Liver (tissue), 9 donors: ENCODE measurements around the gene MAN2A1. TPM values are rescaled to one million over a fixed set of nuclear protein-coding genes. Genes with fewer than 3 reads are reported as not detected.

Experiments
- DNase-seq: peaks from one replicate; pipeline ENCODE4 v3.0.0-alpha.2; 2017; ENCODE audit warnings: low spot score
- H3K27ac ChIP-seq, 2 donors: one replicate each; pipeline ENCODE4 v1.7.0; 2013; ENCODE audit warnings: inconsistent platforms in 2 of 2, low read length in 2 of 2, control low read depth in 1 of 2, low read depth in 1 of 2, mild to moderate bottlenecking in 1 of 2
- H3K27me3 ChIP-seq, 4 donors: one replicate each; pipeline versions ENCODE4 v1.6.1 to v1.7.0; 2013; ENCODE audit warnings: low read length in 3 of 4, inconsistent platforms in 1 of 4, mild to moderate bottlenecking in 1 of 4, moderate library complexity in 1 of 4; ENCODE audit not compliant: control insufficient read depth in 4 of 4, insufficient read depth in 4 of 4
- H3K36me3 ChIP-seq, 4 donors: one replicate each; pipeline versions ENCODE4 v1.6.1 to v1.7.0; 2013; ENCODE audit warnings: low read length in 3 of 4, mild to moderate bottlenecking in 3 of 4, low read depth in 1 of 4, moderate library complexity in 1 of 4; ENCODE audit not compliant: control insufficient read depth in 4 of 4, insufficient read depth in 3 of 4
- H3K4me1 ChIP-seq, 4 donors: one replicate each; pipeline versions ENCODE4 v1.6.1 to v1.7.0; 2013; ENCODE audit warnings: low read length in 3 of 4, mild to moderate bottlenecking in 3 of 4, moderate library complexity in 1 of 4; ENCODE audit not compliant: control insufficient read depth in 4 of 4, insufficient read depth in 4 of 4
- H3K4me3 ChIP-seq, 3 donors: one replicate each; pipeline versions ENCODE4 v1.6.1 to v1.7.0; 2013; ENCODE audit warnings: low read length in 3 of 3, control low read depth in 1 of 3, low read depth in 1 of 3, mild to moderate bottlenecking in 1 of 3
- H3K9ac ChIP-seq, 2 donors: one replicate each; pipeline ENCODE4 v1.7.0; 2013; ENCODE audit warnings: low read length in 2 of 2, mild to moderate bottlenecking in 2 of 2, moderate library complexity in 2 of 2, control low read depth in 1 of 2, low read depth in 1 of 2
- H3K9me3 ChIP-seq, 4 donors: one replicate each; pipeline versions ENCODE4 v1.6.1 to v1.7.0; 2013; ENCODE audit warnings: low read length in 3 of 4; ENCODE audit not compliant: control insufficient read depth in 4 of 4
- ATF3 ChIP-seq: IDR thresholded peaks from 2 replicates; pipeline ENCODE4 v1.6.1; 2016; ENCODE audit warnings: antibody characterized with exemption
- EGR1 ChIP-seq, 2 donors: IDR thresholded peaks; 2 replicates each; pipeline ENCODE4 v1.6.1; 2016 to 2018; ENCODE audit warnings: antibody characterized with exemption in 2 of 2, low read depth in 2 of 2
- GABPA ChIP-seq, 2 donors: IDR thresholded peaks in 1 of 2; conservative IDR thresholded peaks in 1 of 2; 2 replicates each; pipeline ENCODE4 v1.6.1; 2016; ENCODE audit warnings: antibody characterized with exemption in 2 of 2, mild to moderate bottlenecking in 1 of 2, moderate library complexity in 1 of 2
- HNF4A ChIP-seq, 2 donors: conservative IDR thresholded peaks; 2 replicates each; pipeline ENCODE4 v1.6.1; 2016; ENCODE audit warnings: antibody characterized with exemption in 2 of 2, mild to moderate bottlenecking in 2 of 2
- HNF4G ChIP-seq: IDR thresholded peaks from 2 replicates; pipeline ENCODE4 v1.6.1; 2016; ENCODE audit warnings: antibody characterized with exemption
- JUND ChIP-seq, 2 donors: IDR thresholded peaks; 2 replicates each; pipeline ENCODE4 v1.6.1; 2016; ENCODE audit warnings: antibody characterized with exemption in 2 of 2
- NR2F2 ChIP-seq: IDR thresholded peaks from 2 replicates; pipeline ENCODE4 v1.6.1; 2016; ENCODE audit warnings: antibody characterized with exemption
- RAD21 ChIP-seq, 2 donors: IDR thresholded peaks; 2 replicates each; pipeline ENCODE4 v1.6.1; 2016; ENCODE audit warnings: antibody characterized with exemption in 2 of 2, mild to moderate bottlenecking in 2 of 2
- RXRA ChIP-seq, 2 donors: IDR thresholded peaks; 2 replicates each; pipeline ENCODE4 v1.6.1; 2017 to 2018; ENCODE audit warnings: antibody characterized with exemption in 2 of 2, mild to moderate bottlenecking in 1 of 2
- SP1 ChIP-seq: IDR thresholded peaks from 2 replicates; pipeline ENCODE4 v1.6.1; 2018; ENCODE audit warnings: antibody characterized with exemption, mild to moderate bottlenecking
- TAF1 ChIP-seq: conservative IDR thresholded peaks from 2 replicates; pipeline ENCODE4 v1.6.1; 2016; ENCODE audit warnings: antibody characterized with exemption, mild to moderate bottlenecking
- YY1 ChIP-seq: IDR thresholded peaks from 2 replicates; pipeline ENCODE4 v1.6.1; 2016; ENCODE audit warnings: antibody characterized with exemption, mild to moderate bottlenecking
- WGBS: extraction: QIAGEN DNeasy Blood & Tissue Kit; methylation state at CpG from one replicate; pipeline ENCODE4 v1.1.7; 2013; 5-methylcytosine and 5-hydroxymethylcytosine counted together
- polyA plus RNA-seq, 2 donors: library from polyadenylated mRNA; stranded (reverse) in 1 of 2; unstranded in 1 of 2; fragments of 200-250 nt in 1 of 2; fragments of >200 nt in 1 of 2; fragmentation: Nextera tagmentation in 1 of 2; extraction: Ambion mirVana in 1 of 2; gene quantifications; one replicate each; pipeline versions ENCODE4 v1.2.1 to v1.2.3, GENCODE V29; 2013 to 2015
- total RNA-seq, 2 donors: library from RNA; depleted of rRNA; stranded (reverse); fragments of >200 nt; gene quantifications; one replicate each; pipeline ENCODE4 v1.2.3, GENCODE V29; 2014
- TF ChIP-seq, protein P1 (sequence below): IDR thresholded peaks from 2 replicates; pipeline ENCODE4 v1.6.1; 2016; ENCODE audit warnings: antibody characterized with exemption, mild to moderate bottlenecking
- TF ChIP-seq, protein P2 (sequence below): fragments of 150-350 bp; IDR thresholded peaks from 2 replicates; pipeline ENCODE4 v1.5.1; 2017; ENCODE audit warnings: improper control_type of control experiment, low read depth, low read length; ENCODE audit not compliant: missing input control
- TF ChIP-seq, protein P3 (sequence below): IDR thresholded peaks from 2 replicates; pipeline ENCODE4 v1.6.1; 2016; ENCODE audit warnings: antibody characterized with exemption
- TF ChIP-seq, protein P4 (sequence below): IDR thresholded peaks from 2 replicates; pipeline ENCODE4 v1.6.1; 2016; ENCODE audit warnings: antibody characterized with exemption
- donor health status: healthy.
- donor health status: healthy.
- donor health status: healthy.
- donor health status: healthy.
- donor health status: healthy.

The MAN2A1 gene
- total and polyA plus RNA-seq, 4 donors = 21.4 to 82.8 (median 47.3) TPM

- no peak overlapping the region for H3K4me3 ChIP-seq
- TF ChIP-seq, protein P1, sequence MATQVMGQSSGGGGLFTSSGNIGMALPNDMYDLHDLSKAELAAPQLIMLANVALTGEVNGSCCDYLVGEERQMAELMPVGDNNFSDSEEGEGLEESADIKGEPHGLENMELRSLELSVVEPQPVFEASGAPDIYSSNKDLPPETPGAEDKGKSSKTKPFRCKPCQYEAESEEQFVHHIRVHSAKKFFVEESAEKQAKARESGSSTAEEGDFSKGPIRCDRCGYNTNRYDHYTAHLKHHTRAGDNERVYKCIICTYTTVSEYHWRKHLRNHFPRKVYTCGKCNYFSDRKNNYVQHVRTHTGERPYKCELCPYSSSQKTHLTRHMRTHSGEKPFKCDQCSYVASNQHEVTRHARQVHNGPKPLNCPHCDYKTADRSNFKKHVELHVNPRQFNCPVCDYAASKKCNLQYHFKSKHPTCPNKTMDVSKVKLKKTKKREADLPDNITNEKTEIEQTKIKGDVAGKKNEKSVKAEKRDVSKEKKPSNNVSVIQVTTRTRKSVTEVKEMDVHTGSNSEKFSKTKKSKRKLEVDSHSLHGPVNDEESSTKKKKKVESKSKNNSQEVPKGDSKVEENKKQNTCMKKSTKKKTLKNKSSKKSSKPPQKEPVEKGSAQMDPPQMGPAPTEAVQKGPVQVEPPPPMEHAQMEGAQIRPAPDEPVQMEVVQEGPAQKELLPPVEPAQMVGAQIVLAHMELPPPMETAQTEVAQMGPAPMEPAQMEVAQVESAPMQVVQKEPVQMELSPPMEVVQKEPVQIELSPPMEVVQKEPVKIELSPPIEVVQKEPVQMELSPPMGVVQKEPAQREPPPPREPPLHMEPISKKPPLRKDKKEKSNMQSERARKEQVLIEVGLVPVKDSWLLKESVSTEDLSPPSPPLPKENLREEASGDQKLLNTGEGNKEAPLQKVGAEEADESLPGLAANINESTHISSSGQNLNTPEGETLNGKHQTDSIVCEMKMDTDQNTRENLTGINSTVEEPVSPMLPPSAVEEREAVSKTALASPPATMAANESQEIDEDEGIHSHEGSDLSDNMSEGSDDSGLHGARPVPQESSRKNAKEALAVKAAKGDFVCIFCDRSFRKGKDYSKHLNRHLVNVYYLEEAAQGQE = no peak
- TF ChIP-seq GABPA (IDR thresholded peaks at IDR 0.05 in 1 of 2, conservative IDR thresholded peaks at IDR 0.05 in 1 of 2) (no peak), RXRA (IDR thresholded peaks at IDR 0.05) (no peak), ATF3 (no peak), NR2F2 (no peak), TAF1 (no peak), RAD21 (IDR thresholded peaks at IDR 0.05) (no peak), HNF4A (conservative IDR thresholded peaks at IDR 0.05) (no peak), EGR1 (IDR thresholded peaks at IDR 0.05; ENCODE audit: low read depth in 2 of 2) (no peak), JUND (IDR thresholded peaks at IDR 0.05) (no peak), YY1 (no peak), HNF4G (no peak)
- TF ChIP-seq, protein P2, sequence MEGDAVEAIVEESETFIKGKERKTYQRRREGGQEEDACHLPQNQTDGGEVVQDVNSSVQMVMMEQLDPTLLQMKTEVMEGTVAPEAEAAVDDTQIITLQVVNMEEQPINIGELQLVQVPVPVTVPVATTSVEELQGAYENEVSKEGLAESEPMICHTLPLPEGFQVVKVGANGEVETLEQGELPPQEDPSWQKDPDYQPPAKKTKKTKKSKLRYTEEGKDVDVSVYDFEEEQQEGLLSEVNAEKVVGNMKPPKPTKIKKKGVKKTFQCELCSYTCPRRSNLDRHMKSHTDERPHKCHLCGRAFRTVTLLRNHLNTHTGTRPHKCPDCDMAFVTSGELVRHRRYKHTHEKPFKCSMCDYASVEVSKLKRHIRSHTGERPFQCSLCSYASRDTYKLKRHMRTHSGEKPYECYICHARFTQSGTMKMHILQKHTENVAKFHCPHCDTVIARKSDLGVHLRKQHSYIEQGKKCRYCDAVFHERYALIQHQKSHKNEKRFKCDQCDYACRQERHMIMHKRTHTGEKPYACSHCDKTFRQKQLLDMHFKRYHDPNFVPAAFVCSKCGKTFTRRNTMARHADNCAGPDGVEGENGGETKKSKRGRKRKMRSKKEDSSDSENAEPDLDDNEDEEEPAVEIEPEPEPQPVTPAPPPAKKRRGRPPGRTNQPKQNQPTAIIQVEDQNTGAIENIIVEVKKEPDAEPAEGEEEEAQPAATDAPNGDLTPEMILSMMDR = no peak
- TF ChIP-seq, protein P3, sequence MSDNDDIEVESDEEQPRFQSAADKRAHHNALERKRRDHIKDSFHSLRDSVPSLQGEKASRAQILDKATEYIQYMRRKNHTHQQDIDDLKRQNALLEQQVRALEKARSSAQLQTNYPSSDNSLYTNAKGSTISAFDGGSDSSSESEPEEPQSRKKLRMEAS = no peak
- H3K27me3 ChIP-seq = no peaks in the 10 kb centered on the region
- no peaks in the 10 kb centered on the region for H3K4me1 ChIP-seq
- H3K9me3 ChIP-seq = no peaks in the 10 kb centered on the region
- H3K9ac ChIP-seq = no peak overlapping the region
- DNase-seq = no peak
- H3K36me3 ChIP-seq = no peaks in the 10 kb centered on the region
- H3K27ac ChIP-seq = no peak overlapping the region
These were observed 192.8 kb downstream of the MAN2A1 start for GRCh38 chr5:109882546-109882945.

DNA sequence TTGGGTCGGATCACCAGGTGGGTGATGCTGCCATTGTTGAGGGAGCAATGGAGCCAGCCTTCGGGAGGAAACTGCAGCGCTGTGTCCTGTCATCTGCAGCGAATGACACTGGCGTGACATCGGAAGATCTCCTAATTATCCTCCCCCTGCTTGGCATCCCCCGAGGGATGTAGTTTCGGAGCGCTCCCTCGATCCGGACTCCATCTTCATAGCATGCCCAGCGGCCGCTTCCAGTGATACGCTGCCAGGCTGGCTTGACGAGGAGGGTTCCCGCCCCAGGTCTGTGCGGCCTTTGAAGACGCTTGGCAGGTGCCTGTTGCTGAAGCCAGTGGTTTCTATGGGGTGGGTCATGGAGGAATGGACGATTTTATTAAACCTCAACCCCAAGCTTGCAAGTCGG lies 194.9 kb downstream of the MAN2A1 start:
- no peaks in the 10 kb centered on the region for H3K4me1 ChIP-seq
- H3K9me3 ChIP-seq = no peaks in the 10 kb centered on the region
- peaks cover 0 to under 1% (median 0%) of the 10 kb centered on the region in 4 donors for H3K36me3 ChIP-seq
- H3K4me3 ChIP-seq = no peak overlapping the region
- WGBS = 96% methylated on average over 20 of the region's 20 CpGs
- no peak overlapping the region for H3K9ac ChIP-seq
- no peaks in the 10 kb centered on the region for H3K27me3 ChIP-seq
- no peak for DNase-seq
- no peak for TF ChIP-seq TAF1
- TF ChIP-seq SP1 = no peak
- no peak for TF ChIP-seq RAD21 (IDR thresholded peaks at IDR 0.05)
- TF ChIP-seq EGR1 (IDR thresholded peaks at IDR 0.05; ENCODE audit: low read depth in 2 of 2) = no peak
- no peak for TF ChIP-seq YY1
- TF ChIP-seq JUND (IDR thresholded peaks at IDR 0.05) = no peak
- no peak for TF ChIP-seq GABPA (IDR thresholded peaks at IDR 0.05 in 1 of 2, conservative IDR thresholded peaks at IDR 0.05 in 1 of 2)
- TF ChIP-seq, protein P4, sequence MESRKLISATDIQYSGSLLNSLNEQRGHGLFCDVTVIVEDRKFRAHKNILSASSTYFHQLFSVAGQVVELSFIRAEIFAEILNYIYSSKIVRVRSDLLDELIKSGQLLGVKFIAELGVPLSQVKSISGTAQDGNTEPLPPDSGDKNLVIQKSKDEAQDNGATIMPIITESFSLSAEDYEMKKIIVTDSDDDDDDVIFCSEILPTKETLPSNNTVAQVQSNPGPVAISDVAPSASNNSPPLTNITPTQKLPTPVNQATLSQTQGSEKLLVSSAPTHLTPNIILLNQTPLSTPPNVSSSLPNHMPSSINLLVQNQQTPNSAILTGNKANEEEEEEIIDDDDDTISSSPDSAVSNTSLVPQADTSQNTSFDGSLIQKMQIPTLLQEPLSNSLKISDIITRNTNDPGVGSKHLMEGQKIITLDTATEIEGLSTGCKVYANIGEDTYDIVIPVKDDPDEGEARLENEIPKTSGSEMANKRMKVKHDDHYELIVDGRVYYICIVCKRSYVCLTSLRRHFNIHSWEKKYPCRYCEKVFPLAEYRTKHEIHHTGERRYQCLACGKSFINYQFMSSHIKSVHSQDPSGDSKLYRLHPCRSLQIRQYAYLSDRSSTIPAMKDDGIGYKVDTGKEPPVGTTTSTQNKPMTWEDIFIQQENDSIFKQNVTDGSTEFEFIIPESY = no peak
- TF ChIP-seq NR2F2 = no peak
- TF ChIP-seq, protein P1 = no peak
- no peak for TF ChIP-seq ATF3
- H3K27ac ChIP-seq = no peak overlapping the region
